K562 (cell line): Measurements from ENCODE around the gene OR6S1. TPM values are rescaled to one million over a fixed set of nuclear protein-coding genes. Genes with fewer than 3 reads are reported as not detected.

Experiments used
- ATAC-seq: fragments of 200-7000 bp; cut with Tn5 transposase; 3 replicates; pipeline ENCODE4 v1.9.1; 2020; ENCODE audit warnings: moderate library complexity
- BruUV-seq: library from RNA; stranded (reverse); fragments of 400-500 nt; replicated peaks from 2 replicates; lab custom pipeline; 2021; lab: Mats Ljungman, UMichigan
- CTCF ChIA-PET: fragments of 300-600 bp; formaldehyde crosslinking; extraction: SDS; loops from one replicate; lab custom pipeline; 2021; ENCODE audit warnings: low intra/inter-chr PET ratio; lab: Yijun Ruan, JAX
- POLR2A ChIA-PET: fragments of 300-600, 350-650 bp; sonication (Branson Sonifier 250); formaldehyde crosslinking; extraction: SDS; loops from one replicate; lab custom pipeline; 2021; ENCODE audit warnings: antibody characterized with exemption, inconsistent platforms; lab: Yijun Ruan, JAX
- DNase-seq, 4 experiments: peaks; one replicate each; pipeline versions ENCODE4 v3.0.0 to v3.0.0-alpha.2; 2011 to 2018; ENCODE audit warnings: low spot score in 3 of 4, mixed read lengths in 3 of 4; ENCODE audit errors: extremely low read depth in 1 of 4
- FAIRE-seq: peaks from 2 replicates; lab custom pipeline; 2011; peaks lifted over from hg19 to GRCh38; lab: Jason Lieb, UNC
- H2AFZ ChIP-seq: 2 replicates; pipeline ENCODE4 v1.6.0; 2011; ENCODE audit warnings: low read depth, low read length, control low read depth, inconsistent platforms
- H3K27ac ChIP-seq: fragments of 200-600 bp; 3 replicates; pipeline ENCODE4 v1.8.0; 2011; ENCODE audit warnings: low read depth, mild to moderate bottlenecking, control low read depth, inconsistent platforms, low read length, moderate library complexity, mixed read lengths; ENCODE audit errors: extremely low read depth
- H3K27me3 ChIP-seq, 2 experiments: fragments of 300-600 bp in 1 of 2; 2 replicates in 1 of 2; 3 replicates in 1 of 2; pipeline versions ENCODE4 v1.6.0 to v1.8.0; 2011; ENCODE audit warnings: inconsistent platforms in 2 of 2, low read length in 2 of 2, mild to moderate bottlenecking in 1 of 2, mixed read lengths in 1 of 2, moderate library complexity in 1 of 2; ENCODE audit not compliant: control insufficient read depth in 2 of 2, insufficient read depth in 2 of 2
- H3K36me3 ChIP-seq: fragments of 300-600 bp; 3 replicates; pipeline ENCODE4 v1.8.0; 2011; ENCODE audit warnings: mild to moderate bottlenecking, low read length, inconsistent platforms; ENCODE audit not compliant: control insufficient read depth, insufficient read depth
- H3K4me1 ChIP-seq, 2 experiments: fragments of 200-600 bp in 1 of 2; replicated peaks in 1 of 2; 2 replicates in 1 of 2; 3 replicates in 1 of 2; pipeline versions ENCODE4 v1.5.1 to v1.8.0; 2011; ENCODE audit warnings: inconsistent platforms in 2 of 2, low read length in 2 of 2, mild to moderate bottlenecking in 1 of 2, mixed read lengths in 1 of 2, moderate library complexity in 1 of 2; ENCODE audit not compliant: control insufficient read depth in 2 of 2, insufficient read depth in 2 of 2
- H3K4me2 ChIP-seq: 2 replicates; pipeline ENCODE4 v1.6.1; 2011; ENCODE audit warnings: low read length, control low read depth, inconsistent platforms, mixed read lengths; ENCODE audit not compliant: insufficient read depth
- H3K4me3 ChIP-seq: fragments of 200-600 bp; sonication (generic), shearing (Covaris generic); 2 replicates; pipeline ENCODE4 v1.5.1; 2016; ENCODE audit warnings: control low read depth, inconsistent platforms
- H3K79me2 ChIP-seq: fragments of 200-600 bp; 3 replicates; pipeline ENCODE4 v1.8.0; 2011; ENCODE audit warnings: low read length, inconsistent platforms; ENCODE audit not compliant: control insufficient read depth, insufficient read depth
- H3K9ac ChIP-seq, 2 experiments: 2 replicates each; pipeline versions ENCODE4 v1.6.0 to v1.6.1; 2011; ENCODE audit warnings: low read depth in 2 of 2, low read length in 2 of 2, control low read depth in 1 of 2, inconsistent platforms in 1 of 2, mild to moderate bottlenecking in 1 of 2, mixed read lengths in 1 of 2; ENCODE audit not compliant: insufficient read depth in 1 of 2
- H3K9me1 ChIP-seq: one replicate; pipeline ENCODE4 v1.6.0; 2011; ENCODE audit warnings: inconsistent platforms, mild to moderate bottlenecking, low read length, moderate library complexity; ENCODE audit not compliant: control insufficient read depth, insufficient read depth
- H3K9me3 ChIP-seq: replicated peaks from 2 replicates; pipeline ENCODE4 v1.5.1; 2011; ENCODE audit warnings: low read depth, low read length, inconsistent platforms; ENCODE audit not compliant: control insufficient read depth, insufficient read depth
- H4K20me1 ChIP-seq: replicated peaks from 2 replicates; pipeline ENCODE4 v1.6.1; 2011; ENCODE audit warnings: low read length, inconsistent platforms, mixed read lengths; ENCODE audit not compliant: control insufficient read depth, insufficient read depth
- ATF2 ChIP-seq: sonication (generic); formaldehyde crosslinking; IDR thresholded peaks from 2 replicates; pipeline ENCODE4 v1.8.1; 2022; ENCODE audit warnings: missing genetic modification reagents
- BCOR ChIP-seq: fragments of 450-650 bp; IDR thresholded peaks from 2 replicates; pipeline ENCODE4 v1.6.1; 2016
- HMGXB4 ChIP-seq: sonication (generic); formaldehyde crosslinking; IDR thresholded peaks from 2 replicates; pipeline ENCODE4 v1.8.1; 2023; ENCODE audit warnings: mild to moderate bottlenecking, missing genetic modification reagents
- MAFK ChIP-seq: IDR thresholded peaks from 2 replicates; pipeline ENCODE4 v1.6.1; 2011; ENCODE audit warnings: low read length, improper control_type of control experiment
- NCOA6 ChIP-seq: fragments of 450-650 bp; IDR thresholded peaks from 2 replicates; pipeline ENCODE4 v1.6.1; 2017; ENCODE audit warnings: mild to moderate bottlenecking
- TBL1XR1 ChIP-seq, 2 experiments: IDR thresholded peaks; 2 replicates each; pipeline ENCODE4 v1.6.1; 2012; ENCODE audit warnings: improper control_type of control experiment in 2 of 2, low read length in 2 of 2, mild to moderate bottlenecking in 1 of 2
- ZBTB8A ChIP-seq: fragments of 450-650 bp; IDR thresholded peaks from 2 replicates; pipeline ENCODE4 v1.6.1; 2018; ENCODE audit warnings: mild to moderate bottlenecking, moderate library complexity; ENCODE audit not compliant: partially characterized antibody
- WGBS: fragments of 100-300 bp; shearing (Covaris generic); methylation state at CpG from one replicate; pipeline ENCODE4 v1.1.6; 2016; ENCODE audit warnings: low coverage, mixed read lengths; ENCODE audit not compliant: insufficient coverage; ENCODE audit errors: missing lambda C conversion rate; 5-methylcytosine and 5-hydroxymethylcytosine counted together
- in situ Hi-C: fragments of 300-500 bp; cut with MboI; formaldehyde crosslinking; loops from 4 replicates; pipeline ENCODE4 v1.15.0; 2018; ENCODE audit warnings: inconsistent platforms, mixed read lengths
- intact Hi-C: fragments of 100-400 bp; cut with micrococcal nuclease; formaldehyde crosslinking; loops from 2 replicates; pipeline ENCODE4 v1.14.2; 2022
- polyA plus RNA-seq, 8 experiments: library from polyadenylated mRNA; depleted of rRNA in 4 of 8; stranded (reverse) in 5 of 8; unstranded in 3 of 8; fragments of >200 nt; fragmentation: Nextera tagmentation in 2 of 8; fragmentation: Illumina TruSeq in 1 of 8; extraction: Ambion mirVana in 2 of 8; extraction: Trizol in 1 of 8; gene quantifications; 2 replicates each; pipeline versions ENCODE4 v1.2.1 to v1.2.3, GENCODE V29; 2011 to 2014; ENCODE audit warnings: inconsistent platforms in 1 of 8, missing spikeins in 1 of 8
- total RNA-seq, 7 experiments: library from RNA; depleted of rRNA in 6 of 7; stranded (reverse); fragments of >200 nt in 6 of 7; fragmentation: Illumina TruSeq in 2 of 7; extraction: Trizol in 2 of 7; gene quantifications; 2 replicates each; pipeline versions ENCODE4 v1.2.1 to v1.2.3, GENCODE V29; 2011 to 2021; ENCODE audit warnings: low replicate concordance in 1 of 7
- TF ChIP-seq, protein P1 (sequence below): fragments of 250-450 bp; sonication (Bioruptor Pico); IDR thresholded peaks from 2 replicates; pipeline ENCODE4 v1.4.0; 2020; ENCODE audit warnings: mild to moderate bottlenecking

The OR6S1 gene
- total and polyA plus RNA-seq, 9 of the 15 experiments (the other 6 are each of a cell fraction or from before 2014, with no cell fraction given): not detected

DNA sequence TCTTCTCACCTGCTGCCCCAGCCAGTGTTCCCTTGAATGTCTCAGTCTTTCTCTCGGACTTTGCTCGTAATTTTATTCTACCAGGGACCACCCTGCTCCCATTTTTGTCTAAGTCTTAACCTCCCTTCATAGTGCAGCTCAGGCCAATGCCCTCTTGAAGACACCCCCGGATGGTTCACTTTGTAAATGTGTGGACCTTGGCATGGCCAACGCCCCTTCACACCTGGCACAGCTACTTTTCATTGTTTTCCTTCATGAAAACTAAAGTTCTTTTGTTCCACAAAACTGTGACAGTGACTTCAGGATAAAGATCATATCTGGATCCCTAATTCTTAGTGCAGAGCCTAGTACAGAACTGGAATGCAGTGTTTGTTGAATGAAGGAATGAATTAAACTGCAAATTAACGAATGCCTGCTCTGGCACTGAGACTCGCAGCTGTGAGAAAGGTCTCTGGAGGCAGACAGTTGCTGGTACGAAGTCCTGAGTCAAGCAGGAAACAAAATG lies 39.4 kb upstream of the OR6S1 start:
- intact Hi-C loops (loop anchor here (5.0 kb wide), 1 partner anchor 339 kb away; the partner anchor contains the start of gene PARP2), in situ Hi-C loops (loop anchor here (5.0 kb wide), 1 partner anchor 49 kb away; no protein-coding TSS in a partner anchor)
- H2AFZ ChIP-seq: peak overlapping the region; percentile 92
- peak overlapping the region; percentile 75 for H3K4me3 ChIP-seq
- peak in 1 of 4 experiments; percentile 17 for DNase-seq
- 0% methylated on average over 7 of the region's 7 CpGs for WGBS
- no TSS peak for BruUV-seq
- 0 out of 3 replicates have a peak overlapping the region, but pooled peaks have one; percentile 17 for H3K27ac ChIP-seq
- TF ChIP-seq HMGXB4 (no peak), ZBTB8A (no peak), ATF2 (CRISPR knock-in tag) (no peak), NCOA6 (no peak), TBL1XR1 (IDR thresholded peaks at IDR 0.05; ENCODE audit: low read length in 2 of 2) (no peak), BCOR (no peak), MAFK (peak; percentile 97)
- TF ChIP-seq, protein P1, sequence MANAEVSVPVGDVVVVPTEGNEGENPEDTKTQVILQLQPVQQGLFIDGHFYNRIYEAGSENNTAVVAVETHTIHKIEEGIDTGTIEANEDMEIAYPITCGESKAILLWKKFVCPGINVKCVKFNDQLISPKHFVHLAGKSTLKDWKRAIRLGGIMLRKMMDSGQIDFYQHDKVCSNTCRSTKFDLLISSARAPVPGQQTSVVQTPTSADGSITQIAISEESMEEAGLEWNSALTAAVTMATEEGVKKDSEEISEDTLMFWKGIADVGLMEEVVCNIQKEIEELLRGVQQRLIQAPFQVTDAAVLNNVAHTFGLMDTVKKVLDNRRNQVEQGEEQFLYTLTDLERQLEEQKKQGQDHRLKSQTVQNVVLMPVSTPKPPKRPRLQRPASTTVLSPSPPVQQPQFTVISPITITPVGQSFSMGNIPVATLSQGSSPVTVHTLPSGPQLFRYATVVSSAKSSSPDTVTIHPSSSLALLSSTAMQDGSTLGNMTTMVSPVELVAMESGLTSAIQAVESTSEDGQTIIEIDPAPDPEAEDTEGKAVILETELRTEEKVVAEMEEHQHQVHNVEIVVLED (CRISPR knock-in tag): no peak
- TF ChIP-seq, all 486 proteins: peak for 1
- ATAC-seq (no peak), FAIRE-seq (peak; percentile 19)
- Histone ChIP-seq H3K4me2 (peak overlapping the region; percentile 94), H3K36me3 (no peaks in the 10 kb centered on the region), H3K79me2 (no peaks in the 10 kb centered on the region), H3K9me1 (no peaks in the 10 kb centered on the region), H3K4me1 (peaks cover 10 to 13% of the 10 kb centered on the region in 2 experiments; a peak in 3 of 5 replicates), H3K9me3 (no peaks in the 10 kb centered on the region), H3K27me3 (no peaks in the 10 kb centered on the region), H3K9ac (peak overlapping the region; percentile 51 to 74; a peak in 3 of 4 replicates), H4K20me1 (peaks cover 9% of the 10 kb centered on the region; the same call in 1 of the 2 replicates)
- POLR2A ChIA-PET: interaction anchor here (0.6 to 1.7 kb wide), 5 partner anchors 11 to 291 kb away, joined by 3 to 6 read pairs (median 3); no protein-coding TSS in a partner anchor
- CTCF ChIA-PET: no interaction called here
